HG03442 (cell line): ENCODE results near the gene RMDN3.

Experiments used
- ATAC-seq: cut with Tn5 transposase; IDR thresholded peaks from one replicate; pipeline ENCODE4 v1.9.1; 2021; ENCODE audit warnings: mild to moderate bottlenecking, moderate library complexity; ENCODE audit not compliant: unreplicated experiment

The RMDN3 gene, protein sequence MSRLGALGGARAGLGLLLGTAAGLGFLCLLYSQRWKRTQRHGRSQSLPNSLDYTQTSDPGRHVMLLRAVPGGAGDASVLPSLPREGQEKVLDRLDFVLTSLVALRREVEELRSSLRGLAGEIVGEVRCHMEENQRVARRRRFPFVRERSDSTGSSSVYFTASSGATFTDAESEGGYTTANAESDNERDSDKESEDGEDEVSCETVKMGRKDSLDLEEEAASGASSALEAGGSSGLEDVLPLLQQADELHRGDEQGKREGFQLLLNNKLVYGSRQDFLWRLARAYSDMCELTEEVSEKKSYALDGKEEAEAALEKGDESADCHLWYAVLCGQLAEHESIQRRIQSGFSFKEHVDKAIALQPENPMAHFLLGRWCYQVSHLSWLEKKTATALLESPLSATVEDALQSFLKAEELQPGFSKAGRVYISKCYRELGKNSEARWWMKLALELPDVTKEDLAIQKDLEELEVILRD

DNA sequence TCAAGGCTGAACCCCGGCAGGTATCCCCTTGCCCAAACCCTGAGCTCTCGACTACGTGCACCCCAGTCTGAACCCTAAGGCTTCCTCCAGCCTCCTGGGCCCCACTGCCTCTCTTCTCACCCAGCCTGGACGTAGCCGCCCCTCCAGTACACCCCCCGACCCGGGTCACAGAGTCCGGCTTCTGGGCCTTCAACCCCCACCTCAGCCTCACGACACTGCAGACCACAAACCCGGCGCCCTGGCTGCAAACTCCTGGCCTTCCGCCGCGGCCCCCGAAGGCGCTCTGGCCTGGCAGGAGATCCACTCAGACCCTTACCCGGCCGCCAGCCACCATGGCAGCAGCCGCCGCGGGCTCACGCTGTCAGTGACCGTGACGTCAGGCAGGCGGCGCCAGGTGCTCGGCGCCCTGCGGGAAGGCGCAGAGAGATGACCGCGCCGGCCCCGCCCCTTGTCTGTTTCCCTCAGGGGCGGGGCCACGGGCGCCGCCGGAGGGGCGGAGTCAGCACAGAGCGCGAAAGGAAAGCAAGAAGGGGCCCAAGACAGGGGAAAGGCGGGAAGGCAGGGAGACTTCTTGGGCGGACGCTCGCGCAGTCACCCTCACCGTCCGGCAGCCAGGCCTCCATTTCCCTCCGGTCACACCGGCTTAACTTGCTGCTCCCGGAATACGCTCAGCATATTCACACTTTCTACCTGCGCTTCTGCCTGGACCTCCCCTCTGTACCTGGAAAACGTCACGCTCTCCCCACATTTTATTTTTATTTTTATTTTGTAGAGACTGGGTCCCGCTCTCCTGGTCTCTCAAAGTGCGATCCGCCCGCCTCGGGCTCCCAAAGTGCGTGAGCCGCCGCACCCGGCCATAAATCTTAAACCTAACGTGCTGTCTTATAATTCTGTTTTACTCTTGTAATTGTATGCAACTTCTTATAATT is at the start of gene RMDN3:
Gene RMDN3 (minus strand): TSS at position 372 of the 929 bp plus-strand sequence. CDS start 471 bp downstream, outside the sequence.
- ATAC-seq: peak; percentile 82

DNA sequence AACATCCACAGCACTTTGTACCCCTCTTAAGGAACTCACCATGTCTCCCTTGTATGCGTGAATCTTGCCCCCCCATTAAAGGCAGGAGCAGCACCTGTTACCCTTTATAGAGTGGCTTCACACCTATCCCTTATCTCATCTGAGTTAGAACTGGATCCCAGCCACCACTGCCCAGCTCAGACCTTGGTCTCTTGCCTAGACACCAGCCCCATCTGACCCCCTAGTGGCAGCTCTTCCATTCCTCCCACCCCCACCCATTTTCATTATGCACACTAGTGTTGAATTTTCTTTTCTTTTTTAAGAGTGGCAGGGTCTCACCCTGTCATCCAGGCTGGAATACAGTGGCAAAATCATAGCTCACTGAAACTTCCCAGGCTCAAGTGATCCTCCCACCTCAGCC is 48.6 kb upstream of the RMDN3 start:
- ATAC-seq: no peak

DNA sequence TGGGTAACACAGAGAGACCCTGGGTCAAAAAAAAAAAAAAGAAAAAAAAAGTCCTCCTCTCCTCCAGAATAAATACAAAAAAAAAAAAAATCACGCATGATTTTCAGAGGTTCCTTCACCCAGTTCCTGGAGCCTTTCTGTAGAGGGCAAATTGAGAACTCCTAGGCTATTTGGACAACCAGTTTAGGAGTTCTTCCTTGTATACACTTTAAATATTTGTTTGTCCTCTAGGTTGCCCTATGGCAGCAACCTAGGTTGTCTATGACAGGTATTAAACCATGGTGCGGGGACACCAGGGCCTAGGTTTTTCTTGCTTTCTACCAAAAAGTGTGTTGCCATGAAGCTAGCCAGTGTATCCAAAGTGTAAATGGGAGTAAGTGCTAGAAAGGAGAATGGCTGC is 48.0 kb upstream of the RMDN3 start:
- ATAC-seq: no peak

DNA sequence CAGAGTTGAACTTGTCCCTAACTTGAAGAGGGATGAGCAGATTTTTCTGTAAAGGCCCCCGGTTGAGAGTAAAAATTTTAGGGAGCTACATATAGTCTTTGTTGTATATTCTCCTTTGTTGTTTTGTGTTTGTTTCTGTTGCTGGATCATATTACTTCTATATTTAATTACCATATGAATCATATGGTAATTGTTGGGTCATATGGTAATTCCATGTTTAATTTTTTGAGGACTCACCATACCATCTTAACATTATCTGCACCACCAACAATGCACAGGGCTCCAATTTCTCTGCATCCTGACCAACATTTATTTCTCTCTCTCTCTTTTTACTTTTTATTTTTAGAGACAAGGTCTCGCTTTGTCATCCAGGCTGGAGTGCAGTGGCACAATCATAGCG is 44.5 kb upstream of the RMDN3 start:
- ATAC-seq: no peak

DNA sequence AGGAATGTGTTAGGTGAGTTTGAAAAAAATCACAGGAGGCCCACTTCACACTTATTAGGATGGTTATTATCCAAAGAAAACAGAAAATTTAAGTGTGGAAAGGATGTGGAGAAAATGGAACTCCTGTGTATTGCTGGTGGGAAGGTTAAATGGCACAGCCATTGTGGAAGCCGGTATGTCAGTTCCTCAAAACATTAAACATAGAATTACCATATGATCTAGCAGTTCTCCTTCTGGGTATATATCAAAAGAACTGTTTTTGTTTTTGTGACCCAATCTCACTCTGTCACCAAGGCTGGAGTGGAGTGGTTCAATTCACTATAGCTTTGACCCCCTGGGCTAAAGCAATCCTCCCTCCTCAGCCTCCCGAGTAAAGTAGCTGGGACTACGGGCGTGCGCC is 41.5 kb upstream of the RMDN3 start:
- ATAC-seq: no peak

DNA sequence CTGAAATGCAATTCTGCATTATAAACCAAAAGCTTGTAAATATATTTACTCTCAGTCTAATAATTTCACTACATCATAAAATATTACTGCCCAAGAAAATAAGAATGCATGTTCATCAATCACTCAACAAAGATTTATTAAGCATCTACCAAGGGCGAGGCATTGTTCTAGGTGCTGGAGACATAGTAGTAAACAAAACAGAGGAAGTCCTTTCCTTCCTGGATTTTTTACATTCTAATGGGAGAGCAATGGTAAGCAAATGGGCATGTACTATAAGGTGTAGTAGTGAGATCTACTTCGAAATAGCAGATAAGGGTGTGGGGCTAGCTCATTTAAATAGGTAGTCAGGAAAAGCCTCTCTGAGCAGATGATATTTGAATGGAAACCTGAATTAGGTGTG is 41.0 kb upstream of the RMDN3 start:
- ATAC-seq: no peak

DNA sequence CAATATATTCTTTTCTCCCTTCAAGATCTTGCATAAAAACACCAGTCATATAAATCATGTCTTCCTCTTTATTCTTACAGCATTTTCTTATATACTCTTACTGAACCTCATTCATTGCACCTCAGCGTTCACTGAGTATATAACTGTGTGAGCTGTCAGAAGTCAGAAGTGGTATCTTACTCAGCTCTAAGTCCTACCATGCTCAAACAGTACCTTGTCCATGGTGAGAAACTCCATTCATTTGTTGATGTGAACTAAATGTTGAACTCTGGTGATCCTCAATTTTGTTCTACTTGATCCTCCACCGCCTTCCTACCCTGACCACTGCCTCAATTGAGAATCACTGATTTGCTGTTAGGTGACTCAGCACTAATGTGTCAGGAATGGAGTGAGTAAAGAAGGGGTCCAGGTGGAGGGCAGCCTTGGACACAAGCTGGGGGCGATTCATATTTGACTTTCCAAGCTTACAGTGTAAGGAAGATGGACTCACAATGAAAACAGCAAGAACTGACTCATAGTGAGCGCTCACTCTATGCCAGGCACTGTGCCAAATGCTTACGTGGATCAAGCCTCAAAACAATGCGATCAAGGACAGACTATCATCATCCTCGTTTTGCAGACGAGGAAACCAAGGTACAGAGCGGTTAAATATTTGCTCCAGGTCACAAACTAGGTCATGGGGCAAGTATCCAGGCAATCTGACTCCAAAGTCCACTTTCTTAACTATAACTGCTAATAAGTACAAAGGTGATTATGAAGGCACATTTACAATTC is 38.3 kb upstream of the RMDN3 start:
- no peak for ATAC-seq

DNA sequence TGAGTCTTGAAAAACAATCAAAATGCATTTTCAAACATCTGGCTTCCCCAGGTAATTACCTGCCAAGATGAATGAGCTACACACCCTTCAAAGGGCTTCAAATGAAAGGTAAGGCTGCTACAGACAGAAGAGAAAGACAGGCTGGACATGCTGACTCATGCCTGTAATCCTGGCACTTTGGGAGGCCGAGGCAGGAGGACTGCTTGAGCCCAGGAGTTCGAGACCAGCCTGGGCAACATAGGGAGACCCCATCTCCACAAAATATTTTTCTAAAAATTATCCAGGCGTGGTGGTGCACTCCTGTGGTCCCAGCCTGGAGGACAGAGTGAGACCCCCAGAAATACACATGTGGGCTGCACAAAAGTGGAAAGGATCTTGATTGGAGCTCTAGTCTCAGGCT is 37.3 kb upstream of the RMDN3 start:
- ATAC-seq: no peak

DNA sequence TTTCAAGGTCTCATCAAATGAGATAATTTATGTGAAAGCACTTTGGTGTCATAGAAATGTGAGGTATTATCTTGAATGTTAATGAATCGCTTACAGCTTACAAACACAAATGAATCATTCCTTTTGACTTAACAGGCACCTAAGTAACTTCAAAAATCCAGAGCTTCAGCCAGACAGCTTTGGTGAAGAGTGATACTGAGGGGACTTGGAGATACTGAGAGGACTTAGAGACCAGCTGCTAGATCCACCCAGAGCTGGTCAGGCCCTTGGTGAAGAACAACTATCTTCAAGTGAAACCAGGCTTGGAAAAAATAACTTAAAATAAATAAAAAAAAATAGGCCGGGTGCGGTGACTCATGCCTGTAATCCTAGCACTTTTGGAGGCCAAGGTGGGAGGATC is 35.7 kb upstream of the RMDN3 start:
- no peak for ATAC-seq

DNA sequence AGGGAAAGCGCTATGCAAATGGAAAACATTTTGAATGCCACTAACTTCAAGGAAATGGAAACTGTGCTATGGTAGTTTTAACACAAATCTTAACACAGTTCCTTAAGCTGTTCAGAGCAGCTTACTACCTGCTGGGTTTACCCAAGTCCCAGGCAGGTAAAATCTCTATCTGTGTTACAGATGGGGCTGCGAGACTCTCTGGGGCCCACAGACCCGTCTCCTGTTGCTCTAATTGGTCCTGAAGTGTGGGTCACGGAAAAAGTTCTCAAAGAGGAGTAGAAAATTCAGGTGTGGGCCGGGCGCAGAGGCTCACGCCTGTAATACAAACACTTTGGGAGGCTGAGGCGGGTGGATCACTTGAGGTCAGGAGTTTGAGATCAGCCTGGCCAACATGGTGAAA is 34.9 kb upstream of the RMDN3 start:
- ATAC-seq: no peak

DNA sequence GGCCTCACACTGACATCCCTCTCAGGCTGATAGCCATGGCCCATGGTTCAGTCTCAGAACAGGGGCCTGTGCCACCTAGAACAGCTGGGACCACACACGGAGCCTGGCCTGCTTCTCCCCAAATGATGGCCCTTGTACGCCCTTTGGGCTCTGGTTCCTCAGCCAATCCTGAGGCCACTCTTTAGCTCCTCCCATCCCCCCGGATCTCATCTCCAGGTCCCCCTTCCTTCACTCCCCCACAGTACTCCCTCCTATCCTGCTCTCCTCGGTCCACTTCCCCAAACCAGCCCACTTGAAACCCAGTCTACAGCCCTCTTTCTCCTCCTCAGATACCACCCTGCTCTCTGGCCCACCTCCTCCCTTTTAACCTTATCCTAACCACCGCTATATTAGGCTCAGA is 34.1 kb upstream of the RMDN3 start:
- no peak for ATAC-seq

DNA sequence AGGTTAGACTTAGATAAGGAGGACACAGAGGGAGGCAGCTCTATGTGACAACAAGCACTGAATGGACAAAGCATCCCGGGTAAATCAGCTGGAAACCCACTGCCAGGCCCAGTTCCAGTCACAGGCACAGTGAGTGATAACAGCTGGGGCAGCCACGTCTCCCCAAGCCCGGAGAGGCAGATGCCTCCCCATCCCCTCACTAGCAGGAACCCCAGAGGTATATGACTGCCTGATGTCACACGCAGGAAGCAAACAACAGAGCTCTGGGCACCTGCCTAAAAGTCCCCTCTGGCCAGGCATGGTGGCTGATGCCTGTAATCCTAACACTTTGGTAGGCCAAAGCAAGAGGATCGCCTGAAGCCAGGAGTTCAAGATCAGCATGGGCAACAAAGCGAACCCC is 32.9 kb upstream of the RMDN3 start:
- ATAC-seq: no peak

DNA sequence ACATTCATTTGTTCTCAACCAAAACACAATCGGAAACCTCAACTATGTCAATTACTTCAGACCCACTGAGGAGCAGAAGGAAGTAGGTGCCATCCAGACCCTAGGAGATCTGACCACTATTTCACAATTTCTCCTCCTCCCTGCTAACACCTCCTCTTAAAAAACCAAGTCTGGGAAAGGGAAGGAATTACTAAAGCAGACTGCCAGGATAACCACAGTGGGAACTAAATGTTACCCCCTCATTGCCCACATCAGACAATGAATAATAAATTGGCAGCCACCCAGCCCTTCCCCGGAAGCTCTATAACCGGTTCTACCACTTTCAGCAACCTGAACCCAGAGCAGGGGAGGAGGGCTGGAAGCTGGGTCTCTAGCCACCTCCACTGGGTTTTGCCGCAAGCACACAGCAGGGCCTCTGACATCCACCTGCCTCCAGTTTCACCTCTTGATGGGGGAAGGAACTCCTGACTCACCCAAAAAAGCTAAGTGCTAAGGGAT is 32.3 kb upstream of the RMDN3 start:
- ATAC-seq: no peak

DNA sequence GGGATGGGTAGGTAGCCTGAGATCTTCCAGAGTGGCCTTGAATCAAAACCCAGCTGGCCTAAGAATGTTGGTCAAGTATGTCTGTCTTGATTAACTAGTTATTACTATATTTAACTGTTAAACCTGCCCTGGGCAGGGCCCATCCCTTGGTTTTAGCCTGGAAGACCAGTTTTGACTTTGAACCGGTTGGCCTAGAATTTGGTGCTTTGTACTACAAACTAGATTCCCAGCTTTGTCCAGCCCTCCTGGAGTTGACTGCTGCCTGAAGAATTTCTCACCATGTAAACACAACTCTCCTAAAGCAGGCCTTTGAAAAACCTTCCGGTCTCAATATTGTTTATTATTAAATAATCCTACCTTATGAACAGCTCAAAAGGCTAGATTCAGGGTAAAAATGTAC is 30.8 kb upstream of the RMDN3 start:
- no peak for ATAC-seq

DNA sequence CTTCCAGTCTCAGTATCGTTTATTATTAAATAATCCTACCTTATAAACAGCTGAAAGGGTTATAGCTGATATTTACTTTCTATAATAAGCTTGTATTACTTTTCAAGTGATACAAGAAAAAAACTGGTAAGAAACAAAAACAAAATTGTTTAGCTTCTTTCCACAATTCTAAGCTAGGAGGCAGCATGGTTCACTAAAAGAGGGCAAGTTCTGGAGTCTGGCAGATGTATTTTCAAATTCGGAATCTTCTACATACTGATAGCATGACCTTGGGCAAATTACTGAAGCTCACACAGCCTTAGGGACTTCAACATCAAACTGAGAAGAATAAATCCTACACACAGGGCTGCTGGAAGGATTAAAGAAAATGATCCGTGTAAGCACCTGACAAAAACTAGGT is 30.1 kb upstream of the RMDN3 start:
- no peak for ATAC-seq

DNA sequence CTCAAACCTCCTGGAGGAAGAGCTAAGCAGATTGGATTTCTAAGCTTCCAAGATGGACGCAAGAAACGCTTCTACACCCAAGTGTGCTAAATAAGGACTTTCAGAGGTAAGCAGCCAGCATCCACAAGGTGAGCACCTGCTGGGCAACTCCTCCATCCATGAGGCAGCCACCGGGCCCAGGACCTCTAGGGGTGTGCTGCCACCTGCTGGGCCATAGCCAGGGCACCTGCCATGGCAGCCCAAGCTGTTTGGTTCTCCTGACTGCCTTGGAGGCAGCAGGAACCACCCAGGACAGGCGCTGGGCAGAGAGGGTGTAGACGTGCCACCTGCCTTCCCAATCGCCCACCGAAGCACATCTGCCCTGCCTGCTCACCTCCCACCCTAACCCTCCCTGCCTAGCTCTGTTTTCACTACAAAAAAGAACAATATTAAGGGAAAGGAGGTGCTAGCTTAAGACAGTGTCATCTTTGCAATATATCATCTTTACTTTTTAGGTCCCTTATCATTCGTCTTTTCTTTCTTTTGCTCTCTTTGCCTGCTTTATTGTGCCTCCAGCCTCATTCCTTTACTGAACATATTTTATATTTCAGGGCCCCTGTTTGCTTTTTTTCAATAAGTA is 27.7 kb upstream of the RMDN3 start:
- ATAC-seq: no peak

DNA sequence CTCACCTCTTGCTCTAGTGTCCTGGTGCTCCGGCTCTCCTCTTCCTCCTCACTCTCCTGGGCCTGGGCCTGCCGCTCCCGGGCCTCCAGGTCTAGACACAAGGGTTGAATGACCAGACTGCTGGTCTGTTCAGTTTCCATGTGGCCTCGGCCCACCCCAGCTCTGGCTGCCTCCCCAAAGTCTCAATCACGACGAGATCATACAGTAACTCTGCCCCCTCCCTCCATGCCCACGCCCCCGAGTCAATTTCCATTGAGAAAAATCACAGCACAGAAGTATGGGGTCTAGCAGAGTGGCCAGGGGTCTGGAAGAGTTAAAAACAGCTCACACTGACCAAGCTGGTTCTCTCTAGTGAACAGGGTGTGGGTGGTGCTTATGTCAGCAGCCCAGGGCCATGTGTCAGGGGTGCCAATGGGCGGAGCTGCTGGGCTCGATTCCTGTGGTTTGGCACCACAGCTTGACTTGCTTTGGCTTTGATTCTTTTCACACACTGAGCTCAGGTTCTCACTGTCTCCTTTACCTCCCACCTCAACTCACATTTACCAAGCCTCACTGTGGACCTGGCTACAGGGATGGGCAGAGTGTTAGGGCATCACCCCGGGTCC is 21.6 kb upstream of the RMDN3 start:
- no peak for ATAC-seq

DNA sequence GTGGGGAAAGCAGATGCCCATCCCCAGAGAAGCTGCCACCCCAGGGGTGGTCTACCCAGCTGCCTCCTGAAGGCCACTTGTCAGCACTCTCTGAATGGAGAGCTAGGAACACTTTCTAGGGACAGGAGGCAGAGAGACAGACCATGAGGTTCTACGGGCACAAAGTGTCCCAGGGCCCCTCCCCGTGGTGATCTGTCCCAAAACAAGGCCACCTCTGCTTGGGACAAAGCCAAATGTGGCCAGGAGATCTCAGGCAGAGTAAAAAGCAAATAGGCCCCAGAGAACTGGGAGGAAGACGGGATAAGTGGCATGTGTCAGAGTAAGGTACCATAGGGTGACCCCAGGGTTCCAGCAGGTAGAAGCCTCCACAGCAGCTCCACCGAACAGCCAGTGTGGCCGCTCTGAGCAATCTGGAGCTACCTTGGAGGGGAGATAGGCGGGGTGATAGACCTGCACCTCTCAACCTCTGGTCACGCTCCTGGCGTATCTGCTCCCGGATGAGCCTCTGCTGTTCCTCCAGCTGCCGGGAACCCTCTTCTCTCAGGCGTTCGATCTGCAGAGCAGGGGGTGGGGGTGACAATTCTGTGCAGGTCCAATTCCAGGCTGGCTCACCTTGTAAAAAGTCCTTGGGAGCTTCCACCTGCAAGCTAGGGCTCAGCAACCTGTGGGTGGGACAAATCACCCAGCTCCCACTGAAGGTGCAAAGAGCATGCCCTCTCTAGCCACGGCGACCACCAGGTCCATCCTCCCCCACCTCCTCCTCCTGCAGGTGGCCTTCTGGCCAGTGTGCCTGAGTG is 20.9 kb upstream of the RMDN3 start:
- ATAC-seq: no peak

DNA sequence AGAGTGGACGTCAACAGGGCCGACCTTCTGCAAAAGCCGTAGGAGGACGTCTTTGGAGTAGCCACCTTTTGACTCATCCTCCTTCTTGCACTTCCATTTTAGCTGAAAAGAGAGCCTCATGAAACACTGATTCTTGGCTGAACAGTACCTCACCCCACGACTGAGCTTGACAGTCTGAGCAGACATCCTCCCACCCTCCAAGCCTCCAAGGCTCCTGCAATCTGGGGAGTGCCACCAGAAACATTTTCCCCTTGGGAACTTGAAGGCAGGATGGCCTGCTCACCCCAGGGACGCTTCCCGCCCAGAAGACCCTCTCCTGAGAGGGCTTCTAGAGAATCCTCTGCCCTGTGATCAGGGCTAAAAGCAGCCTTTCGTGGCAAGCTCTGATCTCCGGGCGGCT is 20.0 kb upstream of the RMDN3 start:
- ATAC-seq: no peak
